Renal cortex interstitium (tissue), 11 donors: ENCODE results near the gene MED15. TPM values are rescaled to one million over a fixed set of nuclear protein-coding genes. Genes with fewer than 3 reads are reported as not detected.
"Not testable (repeated sequence)": the region's sequence is repeated elsewhere in the genome, so short reads cannot be mapped to it uniquely, and the experiment has no call there.

Experiments
- DNase-seq, 11 donors: peaks; one replicate each; pipeline ENCODE4 v3.0.0-alpha.2; 2013; ENCODE audit warnings: low read depth in 9 of 11, low spot score in 4 of 11; ENCODE audit errors: extremely low read depth in 1 of 11
- polyA plus RNA-seq, 3 donors: library from polyadenylated mRNA; unstranded; fragments of 120-200 nt; gene quantifications; one replicate each; pipeline ENCODE4 v1.2.1, GENCODE V29; 2013; ENCODE audit not compliant: insufficient read length in 3 of 3

Gene MED15
- polyA plus RNA-seq, 3 donors = 37.3 to 62.5 (median 49.0) TPM

DNA sequence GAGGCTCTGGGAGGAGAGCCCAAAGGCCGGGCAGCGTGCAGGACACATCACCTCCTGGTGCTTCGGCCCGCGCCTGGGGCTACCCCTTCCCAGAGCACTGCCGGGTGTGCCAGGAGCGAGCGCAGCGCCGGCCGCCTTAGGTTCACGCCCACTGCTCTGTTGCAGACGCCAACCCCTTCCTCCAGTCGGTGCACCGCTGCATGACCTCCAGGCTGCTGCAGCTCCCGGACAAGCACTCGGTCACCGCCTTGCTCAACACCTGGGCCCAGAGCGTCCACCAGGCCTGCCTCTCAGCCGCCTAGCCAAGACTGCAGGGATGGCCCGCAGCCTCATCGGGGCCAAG lies 79.0 kb downstream of the MED15 start:
- no peak for DNase-seq

DNA sequence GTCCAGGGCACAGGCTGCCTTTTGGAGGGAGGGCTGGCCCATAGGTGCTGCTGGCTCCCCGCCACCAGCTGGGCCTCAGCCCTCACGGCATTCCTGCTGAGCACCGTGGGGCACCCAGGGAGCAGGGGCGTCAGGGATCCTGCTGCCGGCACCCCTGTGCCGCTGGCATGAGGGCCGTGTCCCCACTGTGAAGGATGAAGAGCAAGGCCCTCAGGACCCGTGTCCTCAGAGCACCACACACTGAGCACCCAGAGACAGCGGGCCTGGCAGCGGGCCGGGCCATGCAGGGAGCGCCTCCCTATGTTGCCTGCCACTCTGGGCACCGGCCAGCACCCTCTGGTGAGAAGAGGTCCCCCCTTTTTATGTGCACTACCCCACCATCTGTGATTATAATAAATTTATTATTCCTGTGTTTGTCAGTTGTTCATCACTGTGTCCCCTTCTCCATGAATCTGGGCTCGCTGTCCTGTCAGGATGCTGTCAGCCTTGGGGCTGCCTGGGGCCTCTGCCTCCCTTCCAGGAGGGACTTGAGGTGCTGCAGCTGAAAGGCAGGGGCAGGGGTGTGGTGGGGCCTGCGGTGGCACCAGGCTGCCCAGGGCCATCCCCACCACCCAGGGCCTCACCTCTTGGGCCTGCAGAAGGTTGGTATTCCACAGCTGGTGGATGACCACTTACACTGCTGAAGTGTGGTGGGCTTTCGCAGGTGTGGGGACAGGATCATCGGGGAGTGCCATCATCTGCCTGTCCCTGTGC lies 80.0 kb downstream of the MED15 start:
- DNase-seq = no peak

DNA sequence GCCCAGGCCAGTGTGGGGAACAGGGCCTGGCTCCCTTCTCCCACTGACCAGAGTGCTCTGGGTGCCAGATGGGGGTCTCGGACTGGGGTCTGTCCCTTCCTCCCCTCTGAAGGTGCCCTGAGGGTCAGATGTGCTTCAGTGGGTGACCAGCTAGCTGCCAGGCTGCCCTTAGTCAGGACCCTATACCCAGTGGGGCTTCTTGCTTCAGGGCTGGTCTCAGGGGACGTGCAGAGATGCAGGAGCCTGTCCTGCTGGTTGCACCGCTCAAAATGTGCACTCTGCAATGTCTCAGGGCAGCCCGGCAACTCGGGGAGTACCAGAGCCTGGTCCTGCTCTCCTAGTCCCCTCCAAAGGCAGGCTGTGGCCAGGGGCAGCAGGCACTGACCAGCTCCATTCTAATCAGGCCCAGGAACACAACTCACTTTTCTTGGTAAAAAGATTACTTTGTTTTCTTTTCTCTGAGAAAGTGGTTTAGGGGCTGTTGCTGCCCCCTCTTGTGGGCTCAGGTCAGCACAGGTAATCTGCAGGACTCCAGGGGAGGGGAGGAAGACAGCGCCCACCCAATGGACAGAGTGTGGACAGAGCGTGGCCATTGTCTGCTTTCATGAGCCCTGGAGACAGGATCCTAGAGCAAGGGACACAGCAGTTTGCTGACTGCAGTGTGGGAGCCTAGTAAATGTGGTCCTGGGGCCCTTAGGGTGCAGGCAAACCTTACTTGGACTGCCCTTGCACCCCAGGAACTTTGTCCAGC lies 80.9 kb downstream of the MED15 start:
- no peak for DNase-seq

DNA sequence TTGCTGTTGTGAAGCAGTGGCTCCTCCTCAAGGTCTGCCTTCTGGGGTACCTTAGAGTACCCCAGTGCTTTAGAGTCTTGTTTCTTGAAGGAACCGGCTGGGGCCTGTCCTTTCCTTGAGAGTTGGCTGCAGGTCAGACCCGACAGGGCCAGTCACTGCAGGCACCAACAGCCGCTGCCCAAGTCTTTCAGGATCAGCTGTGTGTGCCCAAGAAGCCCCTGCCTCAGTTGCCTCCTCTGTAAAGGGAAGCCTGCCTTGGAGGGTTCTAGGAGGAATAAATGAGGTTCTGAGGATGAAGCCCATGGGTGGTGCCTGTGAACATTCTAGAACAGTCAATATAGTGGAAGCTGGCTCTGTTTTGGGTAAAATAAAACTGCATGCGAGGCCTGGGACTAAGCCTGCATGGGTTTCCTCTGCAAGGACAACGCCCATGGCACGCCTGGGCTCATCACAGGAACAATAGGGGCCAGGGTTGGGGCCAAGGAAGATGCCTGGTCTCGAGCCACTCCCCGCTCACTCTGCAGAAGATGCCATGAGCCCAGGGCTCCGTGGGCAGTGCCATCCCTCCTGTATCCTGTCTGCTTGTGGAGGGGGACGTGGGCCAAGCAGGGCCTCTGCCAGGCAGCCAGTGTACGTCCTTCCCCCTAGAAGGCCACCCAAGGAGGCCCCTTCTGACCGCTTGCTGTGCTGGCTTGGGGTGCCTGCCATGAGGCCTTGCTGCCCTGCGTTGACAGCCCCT lies 81.6 kb downstream of the MED15 start:
- no peak for DNase-seq

DNA sequence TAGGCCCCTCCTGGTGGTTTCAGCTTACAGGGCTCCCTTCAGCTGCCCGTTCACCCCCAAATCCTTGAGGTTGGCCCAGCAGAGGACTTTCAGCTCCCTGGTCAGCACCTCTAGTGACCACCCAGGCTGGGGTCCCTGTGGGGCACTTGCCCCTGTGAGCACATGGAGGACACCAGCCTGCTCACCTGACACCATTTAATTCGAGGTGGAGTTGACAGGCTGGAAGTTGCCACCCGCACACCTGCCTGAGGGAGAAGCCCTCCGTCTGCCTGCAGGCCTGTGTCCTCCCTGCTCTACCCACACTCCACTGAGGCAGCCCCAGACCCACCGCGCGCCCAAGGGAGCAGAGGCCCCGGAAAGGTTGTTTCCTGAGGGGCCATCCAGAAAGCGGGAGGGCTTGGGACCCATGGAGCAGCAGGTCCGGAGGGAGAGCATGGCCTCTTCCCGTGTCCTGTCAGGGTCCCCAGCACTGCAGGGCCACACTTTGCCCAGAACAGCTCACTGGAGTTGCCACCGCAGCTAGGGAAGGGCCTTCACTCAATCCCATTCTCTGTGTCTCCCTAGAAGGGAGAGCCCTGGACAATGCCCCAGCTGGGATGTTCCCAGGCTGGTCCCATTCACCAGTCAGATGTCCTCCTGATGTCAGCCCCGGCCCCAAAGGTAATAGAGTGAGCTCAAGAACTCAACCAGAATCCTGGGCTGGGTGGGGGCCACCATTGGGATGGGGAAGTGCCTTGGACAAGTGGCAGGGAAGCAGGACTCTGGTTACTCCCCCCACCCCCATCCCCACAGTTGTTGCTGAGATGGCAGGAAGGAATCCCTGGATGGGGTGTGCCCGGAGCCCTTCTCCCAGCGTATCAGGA lies 82.4 kb downstream of the MED15 start:
- DNase-seq = no peak

DNA sequence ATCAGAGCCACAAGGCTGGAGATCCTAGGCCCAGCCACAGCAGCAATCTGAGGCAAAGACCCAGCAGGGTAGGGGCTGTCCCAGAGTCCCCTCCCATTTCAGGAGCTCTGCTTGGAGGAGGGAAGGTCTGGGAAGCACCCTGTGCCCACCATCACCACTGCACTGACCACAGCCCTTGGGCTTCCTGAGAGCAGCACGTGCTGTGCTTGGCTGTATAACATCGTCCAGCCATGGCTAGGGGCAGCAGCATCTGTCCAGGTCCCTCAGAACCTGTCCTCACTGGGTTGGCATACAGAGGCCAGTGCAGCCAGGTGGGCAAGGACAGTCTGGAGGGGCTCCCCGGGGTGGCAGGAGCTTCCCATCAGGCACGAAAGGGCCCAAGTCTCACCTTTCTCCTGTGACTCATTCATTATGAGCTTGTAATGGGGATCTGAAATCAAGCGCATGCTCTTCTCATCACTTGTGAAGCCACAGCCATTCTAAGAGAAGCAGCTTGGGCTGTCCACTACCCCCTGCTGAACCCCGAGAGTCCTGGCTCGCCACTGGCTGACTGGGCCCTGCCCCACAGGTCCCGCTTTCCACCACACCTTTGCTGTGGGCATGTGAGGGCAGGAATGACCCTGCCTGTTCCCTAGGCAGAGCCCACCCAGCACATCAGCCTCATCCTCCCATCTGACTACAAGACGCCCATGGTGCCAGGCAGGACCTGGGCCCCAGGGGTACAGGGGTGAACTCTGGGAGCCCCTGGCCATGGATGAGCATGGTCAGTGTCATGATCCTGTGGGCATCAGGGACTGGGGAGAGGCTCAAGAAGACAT lies 83.3 kb downstream of the MED15 start:
- no peak for DNase-seq

DNA sequence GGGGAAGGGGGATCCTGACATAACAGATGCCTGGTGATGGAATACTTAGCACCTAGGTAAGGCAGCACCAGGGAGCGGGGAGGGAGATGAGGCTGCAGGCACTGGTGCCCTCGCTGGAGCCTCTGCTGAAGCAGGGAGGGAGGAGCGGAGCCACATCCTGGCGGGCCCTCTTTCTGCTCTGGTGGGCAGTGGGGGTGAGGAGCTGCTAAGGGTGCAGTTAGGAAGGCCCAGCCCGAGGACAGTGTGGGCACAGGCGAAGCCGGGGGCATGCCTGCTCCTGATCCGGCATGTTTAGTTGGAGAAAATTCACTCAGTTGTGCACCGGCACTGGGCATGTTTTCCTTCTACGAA lies 83.9 kb downstream of the MED15 start:
- DNase-seq = no peak

DNA sequence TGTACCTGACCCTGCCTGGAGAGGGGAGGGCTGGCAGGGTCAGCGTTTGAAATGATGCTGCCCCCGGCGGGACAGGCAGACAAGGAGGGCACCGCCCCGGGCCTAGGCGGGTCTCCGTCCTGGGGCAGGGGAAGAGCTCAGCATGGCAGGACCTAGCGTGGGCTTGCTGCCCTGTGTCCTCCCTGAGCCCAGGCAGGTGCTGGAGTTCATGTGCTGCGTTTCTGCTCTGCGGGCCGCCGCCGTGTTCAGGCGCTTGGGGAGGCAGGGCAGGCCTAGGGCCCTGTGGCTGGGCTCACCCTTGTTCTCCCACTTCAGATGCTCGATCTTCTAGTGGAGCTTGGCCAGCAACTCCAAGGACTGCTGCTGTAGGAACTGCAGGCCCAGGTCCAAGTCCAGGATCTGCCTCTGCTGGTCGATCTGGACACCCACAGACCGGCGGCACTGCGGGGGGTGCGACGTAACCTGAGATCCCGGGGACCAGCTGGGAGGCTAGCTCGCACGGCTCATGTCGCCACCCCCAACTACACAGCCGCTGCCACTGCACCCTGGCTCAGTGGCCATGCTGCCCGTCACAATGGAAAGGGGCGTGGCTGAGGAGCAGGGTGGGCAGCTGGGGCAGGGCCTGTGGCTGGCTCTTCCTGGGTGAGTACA lies 84.4 kb downstream of the MED15 start:
- DNase-seq = no peak

DNA sequence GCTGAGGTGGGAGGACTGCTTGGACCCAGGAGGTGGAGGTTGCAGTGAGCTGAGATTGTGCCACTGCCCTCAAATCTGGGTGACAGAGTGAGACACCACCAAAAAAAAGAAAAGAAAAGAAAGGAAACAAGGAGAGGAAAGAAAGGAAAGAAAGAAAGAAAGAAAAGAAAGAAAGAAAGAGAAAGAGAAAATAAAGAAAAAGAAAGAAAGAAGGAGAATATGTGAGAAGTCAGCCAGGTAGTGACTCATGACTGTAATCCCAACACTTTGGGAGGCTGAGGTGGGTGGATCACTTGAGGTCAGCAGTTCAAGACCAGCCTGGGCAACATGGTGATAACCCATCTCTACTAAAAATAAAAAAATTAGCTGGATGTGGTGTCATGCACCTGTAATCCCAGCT lies 86.6 kb downstream of the MED15 start:
- DNase-seq = not testable (repeated sequence)

DNA sequence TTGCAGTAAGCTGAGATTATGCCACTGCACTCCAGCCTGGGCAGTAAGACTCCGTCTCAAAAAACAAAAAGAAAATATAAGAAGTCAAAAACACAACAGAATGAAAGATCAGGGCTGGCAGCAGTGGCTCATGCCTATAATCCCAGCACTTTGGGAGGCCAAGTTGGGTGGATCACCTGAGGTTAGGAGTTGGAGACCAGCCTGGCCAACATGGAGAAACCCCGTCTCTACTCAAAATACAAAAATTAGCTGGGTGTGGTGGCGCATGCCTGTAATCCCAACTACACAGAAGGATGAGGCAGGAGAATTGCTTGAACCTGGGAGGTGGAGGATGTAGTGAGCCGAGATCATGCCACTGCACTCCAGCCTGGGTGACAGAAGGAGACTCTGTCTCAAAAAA lies 87.1 kb downstream of the MED15 start:
- DNase-seq = not testable (repeated sequence)

DNA sequence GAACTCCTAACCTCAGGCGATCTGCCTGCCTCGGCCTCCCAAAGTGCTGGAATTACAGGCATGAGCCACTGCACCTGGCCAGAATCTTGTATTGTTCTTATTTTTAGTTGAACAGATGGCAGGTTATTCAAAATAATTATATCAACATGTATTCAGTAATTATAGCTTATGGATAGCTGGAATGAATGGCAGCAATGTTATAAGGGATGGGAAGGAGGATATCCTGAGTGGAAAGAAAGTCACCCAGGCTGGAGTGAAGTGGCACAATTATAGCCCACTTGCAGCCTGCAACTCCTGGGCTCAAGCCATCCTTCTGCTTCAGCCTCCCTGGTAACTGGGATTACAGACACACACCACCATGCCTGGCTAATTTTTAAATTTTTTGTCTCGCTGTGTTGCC lies 88.1 kb downstream of the MED15 start:
- DNase-seq = no peak

DNA sequence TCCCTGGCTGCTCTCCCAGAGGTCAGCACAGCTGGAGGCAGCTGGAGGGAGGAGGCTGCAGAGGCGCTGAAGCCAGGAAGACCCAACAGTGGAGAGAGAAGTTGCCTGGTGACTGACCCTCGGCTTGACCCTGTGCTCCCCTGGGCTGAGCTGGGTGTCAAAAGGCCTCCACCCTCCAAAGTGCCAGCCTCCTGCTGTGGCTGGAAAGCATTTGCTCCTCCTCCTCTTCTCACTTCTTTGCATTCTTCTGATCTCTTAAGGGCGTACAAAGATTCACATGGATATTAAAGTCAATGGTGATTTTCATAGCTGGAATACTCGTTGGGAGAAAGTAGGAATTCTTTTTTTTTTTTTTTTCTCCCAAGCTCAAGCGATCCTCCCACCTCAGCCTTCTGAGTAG lies 91.7 kb downstream of the MED15 start:
- DNase-seq = no peak

DNA sequence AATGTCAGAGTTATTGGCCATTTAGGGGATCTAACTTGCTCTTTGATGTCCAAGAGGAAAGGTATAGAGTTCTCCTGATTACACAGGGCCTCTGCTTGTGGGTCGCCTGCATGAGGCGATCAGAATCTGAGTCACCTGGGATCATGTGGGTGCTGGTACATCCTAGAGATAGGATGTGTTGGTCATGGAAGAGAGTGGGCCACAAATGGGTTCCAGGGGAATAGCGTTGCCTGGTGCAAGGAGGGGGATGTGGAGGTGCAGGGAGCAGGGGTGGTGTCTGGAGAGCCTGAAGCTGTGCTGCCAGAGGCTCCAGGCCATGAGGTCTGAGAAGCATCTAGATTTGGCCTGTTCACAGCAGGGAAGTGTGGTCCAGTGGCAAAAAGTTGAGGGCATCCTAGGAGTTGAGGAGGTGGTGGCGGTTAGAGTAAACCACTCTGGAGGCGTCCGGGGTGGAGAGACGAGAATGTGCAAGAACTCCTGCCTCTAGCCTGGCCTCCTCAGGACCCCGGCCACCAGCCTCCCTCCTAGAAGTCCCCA lies 92.8 kb downstream of the MED15 start:
- no peak for DNase-seq

DNA sequence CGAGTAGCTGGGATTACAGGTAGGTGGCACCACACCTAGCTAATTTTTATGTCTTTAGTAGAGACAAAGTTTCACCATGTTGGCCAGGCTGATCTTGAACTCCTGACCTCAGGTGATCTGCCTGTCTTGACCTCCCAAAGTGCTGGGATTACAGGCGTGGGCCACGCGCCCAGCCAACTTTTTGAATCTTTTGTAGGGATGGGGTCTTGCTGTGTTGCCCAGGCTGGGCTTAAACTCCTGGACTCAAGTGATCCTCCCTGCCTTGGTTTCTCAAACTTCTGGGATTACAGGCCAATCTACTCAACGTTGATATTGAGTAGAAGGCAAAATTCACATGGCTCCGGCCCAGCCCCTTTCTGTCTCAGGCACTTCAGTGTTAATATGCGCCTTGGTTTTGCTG lies 93.9 kb downstream of the MED15 start:
- no peak for DNase-seq

DNA sequence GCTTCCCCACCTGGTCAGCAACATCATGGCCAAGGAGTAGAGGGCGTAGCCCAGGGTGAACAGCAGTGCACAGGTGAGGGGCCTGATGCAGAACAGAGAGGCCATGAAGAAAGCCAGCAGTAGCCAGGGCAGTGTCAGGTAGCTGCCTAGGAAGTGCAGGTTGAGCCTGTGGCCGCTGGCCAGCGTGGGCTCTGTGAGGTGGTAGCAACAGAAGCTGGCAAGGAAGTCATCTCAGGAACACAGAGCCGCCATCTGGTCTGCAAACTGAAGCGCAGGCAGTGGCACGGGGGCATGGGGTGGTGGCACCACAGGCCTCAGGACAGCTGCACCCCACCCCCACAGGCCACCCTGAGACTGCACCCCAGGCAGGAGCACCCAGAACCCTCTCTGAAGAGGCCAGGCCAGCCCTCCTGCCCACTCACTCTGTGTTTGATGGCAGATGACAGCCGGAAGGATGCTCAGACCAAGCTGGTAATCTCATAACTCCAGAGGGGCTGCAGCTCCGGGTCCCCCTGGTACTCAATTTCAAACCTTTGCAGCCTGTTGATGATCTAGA lies 95.3 kb downstream of the MED15 start:
- no peak for DNase-seq

DNA sequence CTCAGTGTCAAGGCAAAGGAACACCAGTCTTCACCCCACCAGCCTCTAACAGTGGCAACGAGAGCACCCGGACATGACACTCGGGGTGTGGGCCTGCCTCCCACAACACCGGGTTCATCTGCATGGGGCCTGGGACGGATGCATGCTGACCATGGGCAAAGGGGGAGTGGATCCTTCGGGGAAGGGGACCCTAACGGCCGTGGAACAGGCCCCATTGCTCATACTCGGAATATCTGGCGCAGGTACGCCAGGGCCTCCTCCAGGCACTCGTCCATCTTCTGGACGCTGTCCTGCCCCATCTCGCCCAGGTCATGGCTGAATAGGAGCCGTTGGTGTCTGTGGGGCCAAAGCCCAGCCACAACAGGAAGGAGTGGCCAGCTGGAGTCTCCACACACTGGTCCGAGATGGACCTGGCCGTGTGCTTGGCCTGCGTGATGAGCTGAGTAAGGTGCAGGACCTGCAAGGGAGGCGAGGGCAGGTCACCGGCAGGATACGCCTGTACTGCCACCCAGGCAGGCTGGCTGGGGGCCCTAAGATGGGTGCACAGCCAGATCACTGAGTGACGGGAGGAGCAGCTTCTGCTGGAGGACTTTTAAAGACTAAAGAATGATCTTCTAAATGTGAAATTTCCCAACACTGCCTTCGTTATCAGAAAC lies 96.8 kb downstream of the MED15 start:
- DNase-seq = no peak

DNA sequence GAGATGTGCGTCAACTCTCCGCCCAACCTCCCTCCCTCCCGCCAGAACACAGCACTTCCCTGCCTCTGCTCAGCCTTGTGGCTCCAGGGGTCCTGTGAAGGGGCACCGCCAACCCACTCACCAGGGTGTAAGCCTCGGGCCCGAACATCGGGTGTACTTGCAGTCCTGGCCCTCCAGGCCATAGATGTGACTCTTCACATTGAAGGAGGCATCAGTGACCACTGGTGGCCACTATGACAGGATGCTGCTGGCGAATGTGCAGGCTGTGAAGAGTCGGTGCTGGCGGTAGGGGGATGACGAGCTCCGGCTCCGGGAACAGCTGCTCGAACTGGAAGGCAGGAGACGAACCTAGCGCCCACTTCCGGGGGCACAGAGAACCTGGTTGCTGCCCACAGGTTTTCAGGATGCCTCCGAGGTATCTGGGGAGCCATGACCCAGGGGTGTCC lies 97.4 kb downstream of the MED15 start:
- DNase-seq = no peak
